ENCODE data around the gene ZRANB3.

- TF ChIP-seq EZH2 (IDR thresholded peaks at IDR 0.05) (no peak), POLR2AphosphoS5 (IDR thresholded peaks at IDR 0.05; ENCODE audit: borderline replicate concordance, low read depth, low read length) (no peak)
Measured at GRCh38 chr2:135475128-135475527, 55.9 kb downstream of the ZRANB3 start.
